MM.1S (cell line): ENCODE measurements around the gene ITGB5.

Experiments
- DNase-seq: peaks from one replicate; pipeline ENCODE4 v3.0.0-alpha.2; 2015
- H2AFZ ChIP-seq: fragments of 300-600 bp; sonication (generic); 2 replicates; pipeline ENCODE4 v1.6.0; 2016; ENCODE audit warnings: antibody characterized with exemption, low read length
- H3F3A ChIP-seq: fragments of 300-600 bp; sonication (generic); 2 replicates; pipeline ENCODE4 v1.6.1; 2016; ENCODE audit warnings: mild to moderate bottlenecking, antibody characterized with exemption, low read length, moderate library complexity, mixed read lengths; ENCODE audit not compliant: insufficient read depth
- H3K27ac ChIP-seq: fragments of 300-600 bp; sonication (generic); 2 replicates; pipeline ENCODE4 v1.5.1; 2016; ENCODE audit warnings: mild to moderate bottlenecking, low read length
- H3K27me3 ChIP-seq: fragments of 300-600 bp; sonication (generic); replicated peaks from 2 replicates; pipeline ENCODE4 v1.6.0; 2016; ENCODE audit warnings: low read length; ENCODE audit not compliant: insufficient read depth
- H3K36me3 ChIP-seq: fragments of 300-600 bp; sonication (generic); replicated peaks from 2 replicates; pipeline ENCODE4 v1.6.1; 2016; ENCODE audit warnings: mild to moderate bottlenecking, low read length, mixed read lengths; ENCODE audit not compliant: insufficient read depth
- H3K4me1 ChIP-seq: fragments of 300-600 bp; sonication (generic); 2 replicates; pipeline ENCODE4 v1.6.1; 2016; ENCODE audit warnings: low read length, mixed read lengths
- H3K4me2 ChIP-seq: fragments of 300-600 bp; sonication (generic); 2 replicates; pipeline ENCODE4 v1.6.0; 2016; ENCODE audit warnings: low read depth, low read length
- H3K4me3 ChIP-seq: fragments of 300-600 bp; sonication (generic); 2 replicates; pipeline ENCODE4 v1.5.1; 2016; ENCODE audit warnings: low read length, mixed read lengths
- H3K79me2 ChIP-seq: fragments of 300-600 bp; sonication (generic); 2 replicates; pipeline ENCODE4 v1.6.1; 2016; ENCODE audit warnings: mixed run types, low read length, mixed read lengths
- H3K9ac ChIP-seq: fragments of 300-600 bp; sonication (generic); 2 replicates; pipeline ENCODE4 v1.6.1; 2016; ENCODE audit warnings: low read length, mixed read lengths
- H3K9me2 ChIP-seq: fragments of 300-600 bp; sonication (generic); replicated peaks from 2 replicates; pipeline ENCODE4 v1.6.1; 2016; ENCODE audit warnings: mild to moderate bottlenecking, low read length, mixed read lengths; ENCODE audit not compliant: insufficient read depth
- H3K9me3 ChIP-seq: fragments of 300-600 bp; sonication (generic); replicated peaks from 2 replicates; pipeline ENCODE4 v1.6.1; 2016; ENCODE audit warnings: mild to moderate bottlenecking, low read length, mixed read lengths; ENCODE audit not compliant: insufficient read depth
- H4K20me1 ChIP-seq: fragments of 300-600 bp; sonication (generic); 2 replicates; pipeline ENCODE4 v1.6.1; 2016; ENCODE audit warnings: mild to moderate bottlenecking, low read length, moderate library complexity, mixed read lengths; ENCODE audit not compliant: insufficient read depth
- EZH2 ChIP-seq: fragments of 300-600 bp; sonication (generic); optimal IDR thresholded peaks from 2 replicates; pipeline ENCODE3; 2017; ENCODE audit warnings: low read depth, mild to moderate bottlenecking, antibody characterized with exemption, low read length, mixed read lengths
- EZH2phosphoT487 ChIP-seq: fragments of 300-600 bp; sonication (generic); IDR thresholded peaks from 2 replicates; pipeline ENCODE4 v1.6.1; 2018; ENCODE audit warnings: antibody characterized with exemption, low read length
- TF ChIP-seq, protein P1 (sequence below): fragments of 300-600 bp; sonication (generic); IDR thresholded peaks from 2 replicates; pipeline ENCODE4 v1.5.1; 2016; ENCODE audit warnings: antibody characterized with exemption, low read length, mixed read lengths

Gene ITGB5

DNA sequence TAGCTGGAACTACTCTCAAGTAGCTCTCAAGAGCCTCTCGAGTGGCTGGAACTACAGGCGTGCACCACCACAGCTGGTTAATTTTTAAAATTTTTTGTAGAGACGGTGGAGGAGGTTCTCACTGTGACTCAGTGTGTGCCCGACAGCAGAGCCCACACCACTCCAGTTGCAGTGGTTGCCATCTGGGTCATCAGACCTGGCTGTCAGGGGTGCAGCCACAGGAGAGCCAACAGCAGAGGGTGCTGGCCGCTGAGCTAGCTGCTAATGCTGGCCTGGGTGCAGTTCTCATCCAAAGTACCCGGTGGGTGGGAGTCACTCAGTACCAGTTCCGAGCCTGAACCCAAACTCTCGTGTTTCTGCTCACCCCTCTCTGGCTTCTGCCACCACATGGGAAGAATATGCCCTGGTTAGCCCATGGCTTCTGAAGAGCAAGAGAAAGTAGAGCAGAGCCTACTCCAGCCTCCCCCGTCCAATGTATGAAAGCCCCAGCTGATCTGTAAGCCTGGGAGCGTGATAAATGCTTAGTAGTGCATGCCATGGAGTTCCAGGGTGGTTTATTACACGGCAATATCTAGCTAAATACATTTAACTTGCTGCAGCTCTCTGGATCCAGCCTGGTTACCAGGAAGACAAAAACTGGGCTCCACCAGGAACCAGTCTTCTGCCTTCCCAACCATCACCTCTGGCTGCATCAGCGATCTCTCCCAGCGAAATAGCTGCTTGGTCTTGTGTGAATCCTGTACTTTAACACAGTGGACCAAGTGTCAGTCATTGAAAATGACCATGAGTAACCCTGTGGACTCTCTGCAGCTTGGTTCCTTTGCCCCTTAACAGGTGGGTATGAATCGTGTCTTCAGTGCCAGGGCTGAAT is 139.8 kb downstream of the ITGB5 start:
- Histone ChIP-seq H2AFZ (no peak overlapping the region), H3K9me3 (no peaks in the 10 kb centered on the region), H3K27ac (no peak overlapping the region), H3K79me2 (no peaks in the 10 kb centered on the region), H3K27me3 (no peaks in the 10 kb centered on the region), H3K4me1 (no peaks in the 10 kb centered on the region), H3K36me3 (peaks cover 8% of the 10 kb centered on the region; the same call in 1 of the 2 replicates), H3F3A (no peaks in the 10 kb centered on the region), H4K20me1 (no peaks in the 10 kb centered on the region), H3K9me2 (no peaks in the 10 kb centered on the region), H3K4me2 (no peak overlapping the region), H3K9ac (no peak overlapping the region), H3K4me3 (no peak overlapping the region)
- TF ChIP-seq EZH2phosphoT487 (no peak), EZH2 (no peak)
- TF ChIP-seq, protein P1, sequence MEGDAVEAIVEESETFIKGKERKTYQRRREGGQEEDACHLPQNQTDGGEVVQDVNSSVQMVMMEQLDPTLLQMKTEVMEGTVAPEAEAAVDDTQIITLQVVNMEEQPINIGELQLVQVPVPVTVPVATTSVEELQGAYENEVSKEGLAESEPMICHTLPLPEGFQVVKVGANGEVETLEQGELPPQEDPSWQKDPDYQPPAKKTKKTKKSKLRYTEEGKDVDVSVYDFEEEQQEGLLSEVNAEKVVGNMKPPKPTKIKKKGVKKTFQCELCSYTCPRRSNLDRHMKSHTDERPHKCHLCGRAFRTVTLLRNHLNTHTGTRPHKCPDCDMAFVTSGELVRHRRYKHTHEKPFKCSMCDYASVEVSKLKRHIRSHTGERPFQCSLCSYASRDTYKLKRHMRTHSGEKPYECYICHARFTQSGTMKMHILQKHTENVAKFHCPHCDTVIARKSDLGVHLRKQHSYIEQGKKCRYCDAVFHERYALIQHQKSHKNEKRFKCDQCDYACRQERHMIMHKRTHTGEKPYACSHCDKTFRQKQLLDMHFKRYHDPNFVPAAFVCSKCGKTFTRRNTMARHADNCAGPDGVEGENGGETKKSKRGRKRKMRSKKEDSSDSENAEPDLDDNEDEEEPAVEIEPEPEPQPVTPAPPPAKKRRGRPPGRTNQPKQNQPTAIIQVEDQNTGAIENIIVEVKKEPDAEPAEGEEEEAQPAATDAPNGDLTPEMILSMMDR = no peak
- DNase-seq = no peak

DNA sequence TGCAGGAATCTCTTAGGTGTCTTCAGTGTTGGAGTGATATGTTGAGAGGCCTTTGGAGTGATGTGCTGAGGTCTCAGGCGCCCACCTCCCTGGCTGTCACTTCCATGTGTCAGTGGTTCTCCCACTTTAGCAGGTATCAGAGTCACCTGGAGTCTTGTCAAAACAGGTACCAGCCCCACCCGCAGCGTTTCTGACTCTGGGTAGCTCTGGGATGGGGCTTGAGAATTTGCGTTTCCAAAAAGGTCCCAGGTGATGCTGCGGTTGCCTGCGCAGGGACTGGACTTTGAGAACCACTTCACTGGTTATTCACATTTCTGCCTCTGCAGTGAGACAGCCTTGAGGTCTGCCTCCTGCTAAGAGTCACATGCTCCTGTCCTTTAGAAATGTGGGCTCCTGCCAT is 141.4 kb downstream of the ITGB5 start:
- TF ChIP-seq, protein P1 = no peak
- TF ChIP-seq EZH2phosphoT487 = no peak
- no peak for TF ChIP-seq EZH2
- Histone ChIP-seq H3K27ac (no peak overlapping the region), H3K9me3 (no peaks in the 10 kb centered on the region)

DNA sequence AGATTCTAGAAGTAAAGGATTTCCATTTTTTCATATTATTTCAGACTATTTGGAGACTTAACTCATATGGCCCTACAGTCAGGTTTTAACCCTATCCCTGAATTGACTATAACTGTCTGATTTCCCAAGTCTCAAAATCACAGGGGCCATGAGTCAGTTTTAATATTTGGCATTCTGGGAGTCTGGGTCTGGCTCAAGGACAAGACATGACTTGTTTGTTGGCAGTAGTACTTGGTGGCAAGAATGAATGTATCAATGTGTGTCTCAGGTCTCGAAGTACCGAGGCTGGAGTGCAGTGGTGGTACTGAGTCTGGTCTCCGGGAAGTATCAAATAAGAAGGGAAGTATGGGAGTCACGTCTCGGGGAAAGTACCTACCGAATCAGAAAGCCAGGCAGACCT is 146.1 kb downstream of the ITGB5 start:
- H3K4me2 ChIP-seq = no peak overlapping the region
- no peak for DNase-seq
- TF ChIP-seq EZH2phosphoT487 (no peak), EZH2 (no peak)
- TF ChIP-seq, protein P1 = no peak
- H3K27me3 ChIP-seq = no peaks in the 10 kb centered on the region
- peaks cover 21% of the 10 kb centered on the region; the same call in 1 of the 2 replicates for H3K79me2 ChIP-seq
- H3K9me2 ChIP-seq = no peaks in the 10 kb centered on the region
- H4K20me1 ChIP-seq = no peaks in the 10 kb centered on the region
- H2AFZ ChIP-seq = no peak overlapping the region
- no peak overlapping the region for H3K4me3 ChIP-seq
- H3K9ac ChIP-seq = no peak overlapping the region
- H3F3A ChIP-seq = no peaks in the 10 kb centered on the region
- no peaks in the 10 kb centered on the region for H3K9me3 ChIP-seq
- no peaks in the 10 kb centered on the region for H3K4me1 ChIP-seq
- no peak overlapping the region for H3K27ac ChIP-seq
- peaks cover 18% of the 10 kb centered on the region; the same call in 1 of the 2 replicates for H3K36me3 ChIP-seq

More for the DNA sequence above, 141.4 kb downstream of the ITGB5 start:
- H3K4me1 ChIP-seq = no peaks in the 10 kb centered on the region
- no peak overlapping the region for H3K4me2 ChIP-seq
- no peak overlapping the region for H2AFZ ChIP-seq
- DNase-seq = no peak
- no peaks in the 10 kb centered on the region for H3F3A ChIP-seq
- no peaks in the 10 kb centered on the region for H3K9me2 ChIP-seq
- H3K4me3 ChIP-seq = no peak overlapping the region
- H3K36me3 ChIP-seq = peaks cover 12% of the 10 kb centered on the region; the same call in 1 of the 2 replicates
- H3K9ac ChIP-seq = no peak overlapping the region
- no peaks in the 10 kb centered on the region for H4K20me1 ChIP-seq
- H3K27me3 ChIP-seq = no peaks in the 10 kb centered on the region
- H3K79me2 ChIP-seq = 0 out of 2 replicates have a peak, but pooled peaks cover 4% of the 10 kb centered on the region
